Stimulated activated CD8-positive, alpha-beta memory T cell treated with anti-CD3 and anti-CD28 coated beads, Interleukin-12 subunit alpha, Interleukin-12 subunit beta, amount 100 ng/mL, for 24 hours (primary cell): ENCODE data around the gene LACTB.
"Not testable (repeated sequence)": the region's sequence is repeated elsewhere in the genome, so short reads cannot be mapped to it uniquely, and the experiment has no call there.

Experiments used
- DNase-seq: peaks from one replicate; pipeline ENCODE4 v3.0.0-alpha.2; 2020; ENCODE audit errors: extremely low read depth

Gene LACTB

DNA sequence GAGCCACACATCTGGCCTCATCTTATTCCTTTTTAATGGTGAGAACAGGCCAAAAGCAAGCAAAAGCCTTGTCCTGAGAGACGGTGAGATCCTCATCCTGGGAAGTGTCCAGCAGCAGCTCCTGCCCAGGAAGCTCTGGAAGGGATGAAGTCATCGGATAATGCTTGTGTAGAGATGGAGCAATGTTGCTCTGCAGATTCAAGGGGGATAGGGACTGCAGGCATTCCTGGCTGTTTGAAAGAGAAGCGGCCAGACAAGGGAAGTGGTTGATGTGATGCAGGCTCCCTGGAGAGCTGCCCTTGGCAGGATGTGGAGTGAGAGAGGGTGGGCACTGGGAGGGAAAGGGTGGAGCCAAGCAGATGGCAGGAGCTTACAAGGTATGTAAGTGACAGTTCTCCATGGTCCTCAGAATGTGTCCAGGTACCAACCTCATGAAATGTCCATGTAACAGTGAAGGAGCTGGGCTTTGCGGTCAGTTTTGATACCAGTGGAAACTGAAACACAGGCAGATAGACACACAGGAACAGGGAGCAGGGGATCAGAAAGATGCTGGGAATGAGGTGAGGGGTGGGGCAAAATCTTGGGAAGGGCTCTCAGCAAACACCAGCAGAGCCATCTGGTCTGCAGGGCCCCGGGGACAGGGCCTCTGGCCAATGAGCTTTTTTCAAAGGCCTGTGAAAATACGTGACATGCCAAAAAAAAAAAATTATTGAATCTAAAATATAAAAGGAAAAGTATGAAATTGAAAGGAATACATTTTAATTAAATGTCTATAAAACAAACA is 32.2 kb upstream of the LACTB start:
- no peak for DNase-seq

DNA sequence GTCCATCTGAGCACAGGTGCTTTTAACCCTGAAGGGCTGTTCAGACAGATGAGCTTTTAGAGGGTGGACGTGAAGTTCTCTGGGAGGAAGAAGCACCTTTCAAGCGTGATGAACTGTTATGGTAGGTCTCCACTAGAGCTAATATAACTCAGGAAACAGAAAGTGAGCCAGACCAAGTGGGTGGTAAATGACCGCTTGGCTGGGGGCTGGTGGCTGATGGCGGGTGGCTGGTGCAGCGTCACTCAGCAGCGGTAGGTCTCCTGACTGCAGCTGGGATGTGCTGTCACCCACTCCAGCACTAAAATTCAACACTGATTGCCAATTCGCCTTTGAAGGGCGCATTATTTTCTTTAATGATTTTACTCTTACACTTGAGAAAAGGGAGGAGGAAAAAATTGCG is 31.2 kb upstream of the LACTB start:
- no peak for DNase-seq

GRCh38 chr15:63090887-63091286 is 30.8 kb upstream of the LACTB start:
- no peak for DNase-seq

DNA sequence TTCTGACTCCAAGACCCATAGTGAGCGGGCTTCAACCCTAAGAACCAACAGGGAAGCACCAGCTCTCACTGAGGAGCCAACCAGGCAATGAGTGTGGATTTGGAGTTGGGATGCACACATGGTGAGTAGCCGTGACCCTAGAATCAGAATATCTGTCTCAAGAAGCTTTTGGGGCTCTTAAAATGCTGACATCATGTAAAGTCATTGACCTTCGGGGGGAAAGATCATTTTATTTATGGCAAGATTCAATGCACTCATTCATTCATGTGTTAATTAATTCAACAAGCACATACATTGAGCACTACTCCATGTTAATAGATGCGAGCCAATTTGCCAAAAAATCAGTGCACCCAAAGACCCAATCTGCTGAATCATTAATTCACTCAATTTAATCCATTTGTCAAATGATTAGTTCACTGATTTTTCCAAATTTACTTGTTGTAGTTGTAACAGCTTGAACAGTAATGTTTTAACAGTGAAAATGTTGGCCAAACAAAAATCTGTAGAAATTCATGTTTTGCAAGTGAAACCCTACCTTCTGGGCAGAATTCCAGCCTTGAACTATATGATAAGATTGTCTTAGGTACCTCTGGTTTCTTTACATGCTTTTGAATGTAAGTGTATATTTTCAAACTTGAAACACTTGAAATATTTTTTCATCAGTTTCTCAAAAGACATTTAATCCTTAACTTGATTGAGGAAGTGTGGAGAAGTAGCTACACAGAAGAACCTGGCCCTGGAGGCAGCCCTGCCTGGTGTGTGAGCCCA is 29.8 kb upstream of the LACTB start:
- DNase-seq = no peak

- DNase-seq = peak; percentile 25
These were observed 28.0 kb upstream of the LACTB start for GRCh38 chr15:63093486-63094205.

DNA sequence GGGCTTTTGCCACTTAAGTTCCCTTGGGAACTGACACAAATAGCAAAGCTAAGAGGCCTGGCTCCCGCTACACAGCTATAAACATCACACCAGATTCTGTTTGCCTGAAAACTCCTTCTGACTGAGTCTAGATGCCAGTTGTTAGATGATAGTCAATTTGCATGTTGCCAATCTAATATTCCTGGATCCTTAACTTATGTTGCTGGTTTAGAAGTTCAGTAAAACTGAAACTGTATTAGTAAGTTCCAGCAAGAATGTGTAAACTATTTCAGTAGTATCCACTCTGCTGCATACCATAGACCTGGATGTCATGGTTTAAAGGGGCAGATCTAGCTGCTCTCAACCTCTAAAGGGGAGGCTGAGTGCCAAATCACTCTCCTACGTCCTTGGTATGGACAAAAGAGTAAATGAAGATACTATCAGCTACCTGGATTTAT is 27.1 kb upstream of the LACTB start:
- no peak for DNase-seq

DNA sequence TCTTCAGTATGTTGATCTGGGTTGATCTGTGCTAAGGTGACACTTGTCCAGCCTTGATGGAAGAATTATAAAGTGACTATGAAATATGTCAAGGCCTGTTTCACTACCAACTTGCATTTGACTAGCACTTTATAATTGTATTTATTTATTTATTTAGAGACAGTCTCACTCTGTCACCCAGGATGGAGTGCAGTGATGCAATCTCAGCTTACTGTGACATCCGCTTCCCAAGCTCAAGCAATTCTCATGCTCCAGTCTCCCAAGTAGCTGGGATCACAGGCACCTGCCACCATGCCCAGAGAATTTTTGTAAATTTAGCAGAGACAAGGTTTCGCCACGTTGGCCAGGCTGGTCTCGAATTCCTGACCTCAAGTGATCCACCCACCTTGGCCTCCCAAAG is 25.5 kb upstream of the LACTB start:
- DNase-seq = no peak

DNA sequence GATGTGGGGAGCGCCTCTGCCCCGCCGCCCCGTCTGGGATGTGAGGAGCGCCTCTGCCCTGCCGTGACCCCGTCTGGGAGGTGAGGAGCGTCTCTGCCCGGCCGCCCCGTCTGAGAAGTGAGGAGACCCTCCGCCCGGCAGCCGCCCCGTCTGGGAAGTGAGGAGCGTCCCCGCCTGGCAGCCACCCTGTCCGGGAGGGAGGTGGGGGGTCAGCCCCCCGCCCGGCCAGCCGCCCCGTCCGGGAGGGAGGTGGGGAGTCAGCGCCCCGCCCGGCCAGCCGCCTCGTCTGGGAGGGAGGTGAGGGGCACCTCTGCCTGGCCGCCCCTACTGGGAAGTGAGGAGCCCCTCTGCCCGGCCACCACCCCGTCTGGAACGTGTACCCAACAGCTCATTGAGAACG is 22.8 kb upstream of the LACTB start:
- DNase-seq = not testable (repeated sequence)

- DNase-seq = not testable (repeated sequence)
These were observed 22.1 kb upstream of the LACTB start for GRCh38 chr15:63099581-63099980.

DNA sequence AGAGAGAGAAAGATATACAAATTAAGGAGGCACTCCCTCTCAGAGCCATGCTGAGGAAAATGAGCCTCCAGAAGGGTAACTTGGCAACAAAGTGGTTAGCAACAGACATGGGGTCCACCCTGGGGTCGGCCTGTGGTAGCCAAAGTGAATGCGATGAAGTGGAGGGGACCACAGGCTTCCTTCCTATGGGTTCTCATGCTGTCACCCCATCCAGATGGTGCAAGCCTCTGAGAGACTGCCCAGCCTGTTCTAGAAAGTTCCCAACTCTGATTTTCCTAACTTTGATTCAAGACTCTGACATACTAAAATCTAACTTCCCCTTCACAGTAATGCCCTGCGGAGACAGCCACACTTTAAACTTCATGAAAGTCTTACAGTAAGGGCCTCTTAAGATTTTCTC is 18.2 kb upstream of the LACTB start:
- DNase-seq = no peak

DNA sequence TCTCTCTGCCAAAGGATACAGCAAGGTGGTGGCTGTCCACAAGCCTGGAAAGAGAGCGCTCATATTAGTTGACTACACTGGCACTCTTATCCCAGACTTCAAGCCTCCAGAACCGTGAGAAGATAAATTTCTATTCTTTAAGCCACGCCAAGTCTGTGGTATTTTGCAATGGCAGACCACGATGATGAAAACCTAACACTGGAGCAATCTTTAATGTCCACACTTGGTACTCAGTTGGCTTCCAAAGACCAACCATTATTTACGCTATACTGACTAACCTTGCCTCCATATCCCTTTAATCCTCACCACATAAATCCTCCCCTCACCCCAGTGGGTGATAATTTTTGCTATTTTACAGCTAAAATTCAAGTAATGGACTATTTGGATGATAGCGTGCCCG is 16.9 kb upstream of the LACTB start:
- no peak for DNase-seq

GRCh38 chr15:63105354-63105753 is 16.3 kb upstream of the LACTB start:
- not testable (repeated sequence) for DNase-seq

GRCh38 chr15:63107895-63108546 is 13.6 kb upstream of the LACTB start:
- DNase-seq = no peak

GRCh38 chr15:63109498-63109897 is 12.2 kb upstream of the LACTB start:
- DNase-seq = no peak

GRCh38 chr15:63109920-63110319 is 11.7 kb upstream of the LACTB start:
- DNase-seq = no peak

GRCh38 chr15:63110428-63111026 is 11.1 kb upstream of the LACTB start:
- DNase-seq = no peak

DNA sequence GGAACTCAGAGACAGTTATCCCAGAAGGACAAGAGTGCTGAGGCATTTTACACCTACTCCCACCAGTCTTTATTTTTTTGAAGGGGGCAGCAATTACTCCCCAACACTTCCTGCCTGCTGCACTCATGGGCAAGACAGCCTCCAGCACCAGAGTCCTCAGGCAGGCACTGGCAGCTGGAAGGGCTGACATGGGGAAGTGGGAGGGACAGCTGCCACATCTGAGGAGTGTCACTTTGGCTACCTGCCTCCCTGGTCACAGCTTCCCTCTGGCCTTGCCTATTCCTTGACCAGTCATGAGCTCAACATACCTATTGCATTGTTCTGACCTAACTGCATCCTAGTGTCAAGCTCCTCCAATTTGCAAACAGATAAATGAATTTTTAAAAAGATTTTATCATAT is 10.2 kb upstream of the LACTB start:
- no peak for DNase-seq

- DNase-seq = no peak
These were observed 8.8 kb upstream of the LACTB start for GRCh38 chr15:63112871-63113270.

GRCh38 chr15:63114465-63114864 is 7.2 kb upstream of the LACTB start:
- DNase-seq = no peak

GRCh38 chr15:63118854-63119253 is 2.8 kb upstream of the LACTB start:
- DNase-seq = no peak

DNA sequence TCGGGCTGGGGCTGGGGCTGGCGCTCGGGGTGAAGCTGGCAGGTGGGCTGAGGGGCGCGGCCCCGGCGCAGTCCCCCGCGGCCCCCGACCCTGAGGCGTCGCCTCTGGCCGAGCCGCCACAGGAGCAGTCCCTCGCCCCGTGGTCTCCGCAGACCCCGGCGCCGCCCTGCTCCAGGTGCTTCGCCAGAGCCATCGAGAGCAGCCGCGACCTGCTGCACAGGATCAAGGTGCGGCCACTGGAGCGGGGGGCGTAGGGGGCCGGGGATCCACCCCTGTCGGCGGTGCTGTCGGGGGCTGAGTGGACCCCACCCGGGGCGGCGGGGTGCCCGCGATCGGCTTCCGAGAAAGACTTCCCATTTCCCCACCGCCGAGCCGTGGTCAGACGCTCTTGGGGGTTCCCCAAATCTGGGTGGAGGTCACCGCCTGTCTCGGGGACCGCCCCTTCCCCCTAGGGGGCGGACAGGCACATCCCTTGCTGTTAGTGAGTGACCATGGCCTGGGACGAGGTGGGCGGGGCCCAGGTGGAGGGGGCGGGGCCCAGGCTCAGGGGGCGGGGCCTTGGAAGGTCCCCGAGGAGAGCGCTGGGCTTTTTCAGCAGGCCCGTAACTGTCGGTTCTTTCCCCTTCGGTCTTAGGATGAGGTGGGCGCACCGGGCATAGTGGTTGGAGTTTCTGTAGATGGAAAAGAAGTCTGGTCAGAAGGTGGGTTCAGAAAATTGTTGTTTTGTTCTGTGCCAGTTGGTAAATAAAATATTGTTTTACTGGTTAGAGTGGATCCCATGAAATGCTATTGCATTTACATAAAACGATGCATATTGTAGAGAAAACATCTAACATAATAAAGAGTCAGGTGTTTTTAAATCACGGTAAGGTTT is 578 bp downstream of the LACTB start:
- DNase-seq = no peak
